ENCODE data around the gene OR51G2. TPM values are rescaled to one million over a fixed set of nuclear protein-coding genes. Genes with fewer than 3 reads are reported as not detected.

OR51G2 gene
- total RNA-seq, 1 donor from 2014 or later: not detected

- no peak for DNase-seq (ENCODE audit: low read depth in 2 of 2)
These were observed 53.3 kb downstream of the OR51G2 start for GRCh38 chr11:4865855-4866254.

- no peak for DNase-seq (ENCODE audit: low read depth in 2 of 2)
These were observed 55.3 kb downstream of the OR51G2 start for GRCh38 chr11:4863876-4864275.

Other genes with a start within 250 kb of the OR51G2 start
- gene OR51E2, start 221.5 kb downstream of the OR51G2 start, total RNA-seq: not detected in 2 replicates
- gene MMP26, start 214.6 kb downstream of the OR51G2 start, total RNA-seq: not detected in 2 replicates
- not detected in 2 replicates for gene OR51F1, start 149.4 kb downstream of the OR51G2 start, total RNA-seq
- not detected in 2 replicates for gene OR52R1, start 115.0 kb downstream of the OR51G2 start, total RNA-seq
- not detected in 2 replicates for gene OR51F2, start 98.0 kb downstream of the OR51G2 start, total RNA-seq
- not detected in 2 replicates for gene OR51S1, start 70.1 kb downstream of the OR51G2 start, total RNA-seq
- not detected in 2 replicates for gene OR51T1, start 37.5 kb downstream of the OR51G2 start, total RNA-seq
- not detected in 2 replicates for gene OR51A7, start 15.6 kb downstream of the OR51G2 start, total RNA-seq
- not detected in 2 replicates for gene OR51G1, start 5.0 kb upstream of the OR51G2 start, total RNA-seq
- not detected in 2 replicates for gene OR51A4, start 28.3 kb upstream of the OR51G2 start, total RNA-seq
- gene OR51A2, start 36.4 kb upstream of the OR51G2 start, total RNA-seq: not detected in 2 replicates
- gene OR51L1, start 75.5 kb upstream of the OR51G2 start, total RNA-seq: not detected in 2 replicates
- gene OR52J3, start 127.2 kb upstream of the OR51G2 start, total RNA-seq: not detected in 2 replicates
- not detected in 2 replicates for gene OR52E2, start 140.3 kb upstream of the OR51G2 start, total RNA-seq
- gene OR52E1, start 150.2 kb upstream of the OR51G2 start, total RNA-seq: not detected in 2 replicates
- gene OR52A5, start 219.0 kb upstream of the OR51G2 start, total RNA-seq: not detected in 2 replicates
- not detected in 2 replicates for gene OR52A1, start 235.4 kb upstream of the OR51G2 start, total RNA-seq

Data from dermis microvascular lymphatic vessel endothelial cell (primary cell).